HFF-Myc (cell line): ENCODE data around the gene GPAM.

Experiments used
- DNase-seq: peaks from one replicate; pipeline ENCODE4 v3.0.0-alpha.2; 2011; ENCODE audit warnings: low read depth; ENCODE audit errors: extremely low read depth
- H3K4me3 ChIP-seq: replicated peaks from 2 replicates; pipeline ENCODE4 v1.5.1; 2011; ENCODE audit warnings: low read depth, mild to moderate bottlenecking, control low read depth, low read length
- TF ChIP-seq, protein P1 (sequence below): IDR thresholded peaks from 2 replicates; pipeline ENCODE4 v1.5.1; 2012; ENCODE audit warnings: mild to moderate bottlenecking, low read depth, low read length, control low read depth; ENCODE audit errors: missing control alignments

The GPAM gene

DNA sequence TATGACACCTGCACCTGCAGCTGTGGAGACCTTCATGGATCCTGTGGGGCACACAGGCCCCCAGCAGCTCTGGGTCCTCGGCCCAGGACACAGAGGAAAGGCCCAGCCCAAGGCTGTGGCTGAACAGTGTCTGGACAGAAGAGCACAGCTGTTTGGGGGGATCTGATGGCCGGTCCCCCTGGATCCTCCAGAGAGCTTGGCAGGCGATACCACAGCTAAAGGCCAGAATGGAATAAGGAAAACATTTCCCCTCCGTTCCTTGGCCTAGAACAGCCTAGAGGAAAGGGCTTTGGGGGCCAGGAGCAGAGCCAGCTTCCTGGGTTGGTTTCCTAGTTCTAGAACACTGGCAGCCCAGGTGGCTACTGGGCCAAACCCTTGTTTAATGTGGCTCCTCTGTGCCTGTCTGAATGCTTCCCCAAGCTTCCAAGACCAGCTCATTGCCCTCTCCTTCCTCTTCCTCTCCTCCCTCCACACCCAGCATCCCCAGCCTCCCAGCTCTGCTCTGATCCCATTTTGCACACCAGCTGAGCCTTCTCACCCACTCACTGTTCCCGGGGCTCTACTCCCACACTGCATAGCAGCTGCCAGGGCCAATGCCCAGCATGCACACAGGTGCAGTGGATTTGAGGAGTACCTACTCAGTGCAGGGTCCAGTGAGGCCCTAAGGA lies 46.9 kb downstream of the GPAM start:
- no peak for DNase-seq
- TF ChIP-seq, protein P1, sequence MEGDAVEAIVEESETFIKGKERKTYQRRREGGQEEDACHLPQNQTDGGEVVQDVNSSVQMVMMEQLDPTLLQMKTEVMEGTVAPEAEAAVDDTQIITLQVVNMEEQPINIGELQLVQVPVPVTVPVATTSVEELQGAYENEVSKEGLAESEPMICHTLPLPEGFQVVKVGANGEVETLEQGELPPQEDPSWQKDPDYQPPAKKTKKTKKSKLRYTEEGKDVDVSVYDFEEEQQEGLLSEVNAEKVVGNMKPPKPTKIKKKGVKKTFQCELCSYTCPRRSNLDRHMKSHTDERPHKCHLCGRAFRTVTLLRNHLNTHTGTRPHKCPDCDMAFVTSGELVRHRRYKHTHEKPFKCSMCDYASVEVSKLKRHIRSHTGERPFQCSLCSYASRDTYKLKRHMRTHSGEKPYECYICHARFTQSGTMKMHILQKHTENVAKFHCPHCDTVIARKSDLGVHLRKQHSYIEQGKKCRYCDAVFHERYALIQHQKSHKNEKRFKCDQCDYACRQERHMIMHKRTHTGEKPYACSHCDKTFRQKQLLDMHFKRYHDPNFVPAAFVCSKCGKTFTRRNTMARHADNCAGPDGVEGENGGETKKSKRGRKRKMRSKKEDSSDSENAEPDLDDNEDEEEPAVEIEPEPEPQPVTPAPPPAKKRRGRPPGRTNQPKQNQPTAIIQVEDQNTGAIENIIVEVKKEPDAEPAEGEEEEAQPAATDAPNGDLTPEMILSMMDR = no peak
- H3K4me3 ChIP-seq = no peak overlapping the region

DNA sequence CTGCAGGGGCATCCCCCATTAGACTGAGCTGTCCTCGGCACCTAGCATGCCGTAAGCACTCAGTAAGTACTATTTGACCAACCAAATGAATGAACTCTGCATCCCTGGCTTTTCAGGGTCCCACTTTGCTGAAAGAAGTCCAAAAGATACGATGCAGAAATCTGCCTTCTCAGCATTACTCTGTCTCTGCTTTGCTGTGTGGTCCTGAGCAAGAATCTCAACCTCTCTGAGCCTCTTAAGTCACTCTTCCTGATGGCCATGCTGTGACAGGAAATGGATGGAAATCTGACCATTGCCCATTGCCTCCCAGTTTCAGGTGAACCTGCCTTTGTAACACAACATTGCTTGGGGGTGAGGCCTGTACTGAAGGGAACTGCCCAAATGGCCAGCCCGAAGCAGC lies 48.0 kb downstream of the GPAM start:
- DNase-seq = no peak
- TF ChIP-seq, protein P1 = no peak
- no peak overlapping the region for H3K4me3 ChIP-seq

DNA sequence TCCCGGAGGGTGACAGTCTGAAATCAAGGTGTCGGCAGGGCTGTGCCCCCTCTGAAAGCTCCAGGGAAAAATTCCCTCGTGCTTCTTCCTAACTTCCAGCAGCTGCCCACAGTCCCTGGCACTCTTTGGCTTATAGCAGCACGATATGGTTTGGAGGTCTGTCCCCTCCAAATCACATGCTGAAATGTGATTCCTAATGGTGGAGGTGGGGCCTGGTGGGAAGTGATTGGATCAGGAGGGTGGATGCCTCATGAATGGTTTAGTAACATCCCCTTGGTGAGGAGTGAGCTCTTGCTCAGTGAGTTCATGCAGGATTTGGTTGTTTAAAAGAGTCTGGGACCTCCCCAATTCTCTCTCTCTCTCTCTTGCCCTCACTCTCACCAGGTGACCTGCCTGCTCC lies 51.1 kb downstream of the GPAM start:
- no peak for DNase-seq
- no peak overlapping the region for H3K4me3 ChIP-seq
- TF ChIP-seq, protein P1 = no peak

DNA sequence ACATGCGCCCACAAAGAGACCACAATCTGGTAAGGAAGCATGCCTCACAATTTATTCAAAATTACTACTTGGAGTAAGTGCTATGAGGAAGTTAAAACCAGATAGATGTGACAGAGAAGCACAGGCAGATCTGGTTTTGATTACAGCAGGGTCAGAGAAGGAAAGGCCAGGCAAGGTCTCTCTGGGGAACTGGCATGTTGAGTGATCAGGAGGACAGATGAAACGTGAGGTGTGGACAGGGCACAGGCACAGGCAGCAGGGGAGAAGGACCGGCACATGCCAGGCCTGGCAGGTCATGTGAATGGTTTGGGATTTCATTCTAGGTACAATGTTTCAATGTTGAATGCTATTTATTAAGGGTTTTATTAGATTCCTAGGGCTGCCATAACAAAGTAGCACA lies 51.6 kb downstream of the GPAM start:
- TF ChIP-seq, protein P1 = no peak
- no peak overlapping the region for H3K4me3 ChIP-seq
- DNase-seq = no peak

DNA sequence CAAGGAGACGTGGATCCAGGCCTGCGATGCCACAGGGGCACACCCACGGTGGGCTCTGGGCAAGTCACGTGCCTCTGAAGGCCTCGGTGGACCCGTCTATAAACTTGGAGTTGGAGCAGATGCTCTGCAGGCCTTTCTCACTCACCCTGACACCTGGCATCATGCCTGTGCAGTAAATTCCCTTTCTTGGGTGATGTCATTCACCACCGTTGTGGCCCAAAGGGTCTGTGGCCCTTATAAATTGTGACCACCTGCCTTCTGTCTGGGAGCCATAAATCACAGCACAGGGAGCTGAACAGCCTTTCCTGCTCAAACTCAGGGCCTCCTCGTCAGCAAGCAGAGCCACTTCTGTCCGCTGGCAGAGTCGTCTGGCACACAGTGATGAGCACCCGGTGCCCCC lies 52.2 kb downstream of the GPAM start:
- TF ChIP-seq, protein P1 = no peak
- DNase-seq = no peak
- no peak overlapping the region for H3K4me3 ChIP-seq

DNA sequence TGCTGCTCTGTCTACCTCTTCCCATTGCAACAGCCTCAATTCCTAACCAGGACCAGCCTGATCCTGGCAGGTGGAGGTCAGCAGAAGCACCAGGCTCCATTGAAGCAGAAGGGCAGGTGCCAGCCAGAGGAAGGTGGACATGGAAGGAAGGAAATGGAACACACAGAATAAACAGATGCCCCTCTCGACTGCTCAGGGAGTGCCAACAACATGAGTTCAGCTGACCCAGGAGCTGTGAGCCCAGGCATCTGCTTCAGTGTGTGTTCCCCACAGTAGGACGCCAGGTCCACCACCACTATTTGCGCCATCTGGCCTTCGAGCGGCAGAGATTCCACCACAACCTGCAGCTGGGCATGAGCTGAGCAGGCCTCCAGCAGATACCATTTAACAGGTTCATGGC lies 56.7 kb downstream of the GPAM start:
- TF ChIP-seq, protein P1 = no peak
- DNase-seq = no peak
- no peak overlapping the region for H3K4me3 ChIP-seq

DNA sequence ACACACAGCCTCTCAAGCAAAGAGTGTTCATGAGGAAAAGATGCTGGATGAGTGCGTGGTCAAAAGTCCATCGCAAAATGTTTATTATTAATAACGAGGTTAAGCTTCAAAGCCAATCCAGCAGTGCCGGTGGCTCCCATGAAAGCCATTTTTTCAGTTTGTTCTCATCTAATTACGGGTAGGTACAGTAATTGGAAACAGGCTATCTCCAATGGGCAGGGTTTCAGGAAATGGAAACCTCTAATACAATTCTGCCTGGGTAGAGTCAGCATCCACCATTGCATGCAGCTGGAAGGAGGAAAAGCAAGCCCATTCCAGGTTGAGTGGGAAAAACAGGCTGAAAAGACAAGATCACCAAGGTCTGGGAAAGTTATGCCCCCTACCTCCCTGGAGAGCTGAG lies 57.4 kb downstream of the GPAM start:
- DNase-seq = no peak
- H3K4me3 ChIP-seq = no peak overlapping the region
- TF ChIP-seq, protein P1 = no peak
